ENCODE data around the gene RHD.

- no peak for TF ChIP-seq CTCF (IDR thresholded peaks at IDR 0.05)
- TF ChIP-seq EZH2 (IDR thresholded peaks at IDR 0.05; ENCODE audit: borderline replicate concordance, insufficient read depth, low read depth, low read length, poor library complexity, severe bottlenecking) = no peak
Observed at GRCh38 chr1:25255706-25256577, 16.4 kb upstream of the RHD start.
